ENCODE data around the gene ITGAE. TPM values are rescaled to one million over a fixed set of nuclear protein-coding genes. Genes with fewer than 3 reads are reported as not detected.

The ITGAE gene
- total and polyA plus RNA-seq, 7 donors: 13.8 to 47.8 (median 23.6) TPM

- no peaks in the 10 kb centered on the region for H3K4me1 ChIP-seq
- H3K27ac ChIP-seq: no peak overlapping the region
- H3K27me3 ChIP-seq (ENCODE audit: insufficient read depth in 3 of 3, low read length in 2 of 3): no peaks in the 10 kb centered on the region
- intact Hi-C loops (cut with DNase I): no loop called here
- TF ChIP-seq, protein P1, sequence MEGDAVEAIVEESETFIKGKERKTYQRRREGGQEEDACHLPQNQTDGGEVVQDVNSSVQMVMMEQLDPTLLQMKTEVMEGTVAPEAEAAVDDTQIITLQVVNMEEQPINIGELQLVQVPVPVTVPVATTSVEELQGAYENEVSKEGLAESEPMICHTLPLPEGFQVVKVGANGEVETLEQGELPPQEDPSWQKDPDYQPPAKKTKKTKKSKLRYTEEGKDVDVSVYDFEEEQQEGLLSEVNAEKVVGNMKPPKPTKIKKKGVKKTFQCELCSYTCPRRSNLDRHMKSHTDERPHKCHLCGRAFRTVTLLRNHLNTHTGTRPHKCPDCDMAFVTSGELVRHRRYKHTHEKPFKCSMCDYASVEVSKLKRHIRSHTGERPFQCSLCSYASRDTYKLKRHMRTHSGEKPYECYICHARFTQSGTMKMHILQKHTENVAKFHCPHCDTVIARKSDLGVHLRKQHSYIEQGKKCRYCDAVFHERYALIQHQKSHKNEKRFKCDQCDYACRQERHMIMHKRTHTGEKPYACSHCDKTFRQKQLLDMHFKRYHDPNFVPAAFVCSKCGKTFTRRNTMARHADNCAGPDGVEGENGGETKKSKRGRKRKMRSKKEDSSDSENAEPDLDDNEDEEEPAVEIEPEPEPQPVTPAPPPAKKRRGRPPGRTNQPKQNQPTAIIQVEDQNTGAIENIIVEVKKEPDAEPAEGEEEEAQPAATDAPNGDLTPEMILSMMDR (IDR thresholded peaks at IDR 0.05): no peak
- H3K4me3 ChIP-seq: no peak overlapping the region
- DNase-seq (no peak), ATAC-seq (no peak)
- H3K9me3 ChIP-seq: no peaks in the 10 kb centered on the region
- no peaks in the 10 kb centered on the region for H3K36me3 ChIP-seq (ENCODE audit: insufficient read depth in 1 of 2, low read depth in 1 of 2)
- 94 to 96% (median 94%) methylated on average over 8 of the region's 8 CpGs for WGBS, 3 donors
Observed at GRCh38 chr17:3766779-3767178, 34.2 kb downstream of the ITGAE start.

GRCh38 chr17:3765981-3766380 is 35.0 kb downstream of the ITGAE start:
- intact Hi-C loops (cut with DNase I): no loop called here
- no peak overlapping the region for H3K27ac ChIP-seq
- ATAC-seq (no peak), DNase-seq (no peak)
- H3K9me3 ChIP-seq: no peaks in the 10 kb centered on the region
- H3K4me3 ChIP-seq: no peak overlapping the region
- 89 to 95% (median 91%) methylated on average over 9 of the region's 9 CpGs for WGBS, 3 donors
- TF ChIP-seq, protein P1 (IDR thresholded peaks at IDR 0.05): no peak
- no peaks in the 10 kb centered on the region for H3K36me3 ChIP-seq (ENCODE audit: insufficient read depth in 1 of 2, low read depth in 1 of 2)
- no peaks in the 10 kb centered on the region for H3K4me1 ChIP-seq
- no peaks in the 10 kb centered on the region for H3K27me3 ChIP-seq (ENCODE audit: insufficient read depth in 3 of 3, low read length in 2 of 3)

DNA sequence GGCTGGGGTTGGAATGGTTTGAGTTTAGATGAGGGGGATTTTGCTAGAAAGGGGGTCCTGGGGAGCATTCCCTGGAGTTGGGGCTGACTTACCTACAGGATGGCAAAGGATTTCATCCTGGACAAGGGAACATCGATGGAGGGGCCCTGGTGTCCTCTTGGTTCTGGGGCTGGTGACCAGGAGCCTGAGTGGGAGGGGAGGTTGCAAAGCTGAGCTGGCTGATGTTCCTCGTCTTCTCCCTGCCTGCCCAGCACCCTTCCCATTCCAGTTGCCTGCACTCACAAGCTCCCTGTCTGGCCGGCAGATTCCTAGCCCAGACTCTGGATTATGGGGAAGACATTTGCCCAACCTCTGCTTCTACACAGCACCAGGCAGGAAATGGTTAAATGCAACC is 37.2 kb downstream of the ITGAE start:
- no peak for ATAC-seq
- TF ChIP-seq, protein P1 (IDR thresholded peaks at IDR 0.05): no peak
- H3K4me1 ChIP-seq: no peaks in the 10 kb centered on the region
- no peaks in the 10 kb centered on the region for H3K27me3 ChIP-seq (ENCODE audit: insufficient read depth in 3 of 3, low read length in 2 of 3)
- no peak overlapping the region for H3K27ac ChIP-seq
- H3K9me3 ChIP-seq: no peaks in the 10 kb centered on the region
- no peak for DNase-seq
- no peaks in the 10 kb centered on the region for H3K36me3 ChIP-seq (ENCODE audit: insufficient read depth in 1 of 2, low read depth in 1 of 2)
- 51 to 66% (median 65%) methylated on average over 3 of the region's 3 CpGs for WGBS, 3 donors
- H3K4me3 ChIP-seq: no peak overlapping the region
- intact Hi-C loops (cut with DNase I): no loop called here

DNA sequence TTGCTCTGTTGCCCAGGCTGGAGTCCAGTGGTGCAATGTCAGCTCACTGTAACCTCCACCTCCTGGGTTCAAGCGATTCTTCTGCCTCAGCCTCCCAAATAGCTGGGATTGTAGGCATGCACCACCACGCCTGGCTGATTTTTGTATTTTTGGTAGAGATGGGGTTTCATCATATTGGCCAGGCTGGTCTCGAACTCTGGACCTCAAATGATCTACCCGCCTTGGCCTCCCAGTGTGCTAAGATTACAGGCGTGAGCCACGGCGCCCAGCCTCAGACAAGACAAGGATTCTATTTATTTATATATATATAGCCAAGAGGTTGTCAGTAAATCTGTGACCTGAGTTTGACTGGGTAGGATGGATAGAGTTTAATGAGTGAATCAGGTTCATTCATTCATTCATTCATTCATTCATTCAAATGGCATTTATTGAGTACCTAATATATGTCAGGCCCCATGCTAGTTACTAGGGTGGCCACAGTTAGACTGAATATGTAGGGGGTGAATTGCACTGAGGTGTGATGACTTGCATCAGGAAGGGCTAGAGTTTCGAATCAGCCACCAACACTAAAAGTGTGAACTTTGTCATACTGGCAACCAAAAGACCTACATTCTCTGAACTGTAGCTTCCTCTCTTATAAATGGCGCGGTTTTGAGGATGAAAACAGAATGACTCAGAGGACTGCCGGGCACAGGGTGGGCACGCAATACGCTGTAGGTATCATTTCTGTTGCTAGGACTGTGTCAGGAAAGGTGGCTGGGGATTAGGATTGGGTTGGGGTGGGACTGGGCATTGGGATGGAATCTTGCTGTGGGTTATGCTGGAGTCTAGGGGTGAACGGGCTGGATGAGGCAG is 37.8 kb downstream of the ITGAE start:
- no peaks in the 10 kb centered on the region for H3K4me1 ChIP-seq
- no peak overlapping the region for H3K27ac ChIP-seq
- intact Hi-C loops (cut with DNase I): no loop called here
- H3K9me3 ChIP-seq: no peaks in the 10 kb centered on the region
- ATAC-seq (no peak), DNase-seq (no peak)
- TF ChIP-seq, protein P1 (IDR thresholded peaks at IDR 0.05): no peak
- no peak overlapping the region for H3K4me3 ChIP-seq
- no peaks in the 10 kb centered on the region for H3K36me3 ChIP-seq (ENCODE audit: insufficient read depth in 1 of 2, low read depth in 1 of 2)
- WGBS, 3 donors: 88 to 91% (median 90%) methylated on average over 14 of the region's 14 CpGs
- no peaks in the 10 kb centered on the region for H3K27me3 ChIP-seq (ENCODE audit: insufficient read depth in 3 of 3, low read length in 2 of 3)
